SK-N-SH (cell line): ENCODE measurements around the gene PIP5K1B. TPM values are rescaled to one million over a fixed set of nuclear protein-coding genes. Genes with fewer than 3 reads are reported as not detected.

Source experiments
- CTCF ChIA-PET: fragments of 300-600, 350-600 bp; formaldehyde crosslinking; extraction: SDS; loops from one replicate; lab custom pipeline; 2021; lab: Yijun Ruan, JAX
- POLR2A ChIA-PET: fragments of 350-600 bp; sonication (Branson Sonifier 250); formaldehyde crosslinking; extraction: SDS; loops from one replicate; lab custom pipeline; 2020; ENCODE audit warnings: antibody characterized with exemption, inconsistent platforms; lab: Yijun Ruan, JAX
- DNase-seq: peaks from one replicate; pipeline ENCODE4 v3.0.0; 2012
- H2AFZ ChIP-seq: fragments of 200-600 bp; sonication (generic); 2 replicates; pipeline ENCODE4 v1.8.1; 2016; ENCODE audit warnings: antibody characterized with exemption, mild to moderate bottlenecking, low read depth
- H3F3A ChIP-seq: fragments of 200-600 bp; sonication (generic); replicated peaks from 2 replicates; pipeline ENCODE3; 2016; ENCODE audit warnings: antibody characterized with exemption, mild to moderate bottlenecking; ENCODE audit not compliant: insufficient read depth
- H3K27ac ChIP-seq, 2 experiments: fragments of 200-500 bp in 1 of 2; fragments of 200-600 bp in 1 of 2; sonication (Bioruptor generic) in 1 of 2; sonication (generic), shearing (Covaris generic) in 1 of 2; 2 replicates each; pipeline versions ENCODE4 v1.5.1 to v1.6.1; 2014 to 2016; ENCODE audit warnings: low read depth in 2 of 2, inconsistent platforms in 1 of 2, low read length in 1 of 2, mild to moderate bottlenecking in 1 of 2, mixed read lengths in 1 of 2
- H3K27me3 ChIP-seq: fragments of 200-600 bp; sonication (generic), shearing (Covaris generic); 2 replicates; pipeline ENCODE4 v1.6.1; 2016; ENCODE audit warnings: mixed run types; ENCODE audit not compliant: insufficient read depth
- H3K36me3 ChIP-seq, 2 experiments: fragments of 200-500 bp in 1 of 2; fragments of 200-600 bp in 1 of 2; sonication (Bioruptor generic) in 1 of 2; sonication (generic) in 1 of 2; replicated peaks in 1 of 2; 2 replicates each; pipeline versions ENCODE3 to v1.5.1; 2014 to 2016; ENCODE audit warnings: low read length in 1 of 2, mild to moderate bottlenecking in 1 of 2; ENCODE audit not compliant: insufficient read depth in 2 of 2, control insufficient read depth in 1 of 2
- H3K4me1 ChIP-seq, 2 experiments: fragments of 200-500 bp in 1 of 2; fragments of 200-600 bp in 1 of 2; sonication (Bioruptor generic) in 1 of 2; sonication (generic), shearing (Covaris generic) in 1 of 2; 2 replicates each; pipeline versions ENCODE4 v1.5.1 to v1.6.1; 2014 to 2016; ENCODE audit warnings: low read depth in 1 of 2, low read length in 1 of 2, mixed run types in 1 of 2; ENCODE audit not compliant: insufficient read depth in 2 of 2, control insufficient read depth in 1 of 2
- H3K4me2 ChIP-seq: fragments of 200-600 bp; sonication (generic), shearing (Covaris generic); 2 replicates; pipeline ENCODE4 v1.6.1; 2017; ENCODE audit warnings: mixed run types
- H3K4me3 ChIP-seq, 2 experiments: fragments of 200-500 bp in 1 of 2; fragments of 200-600 bp in 1 of 2; sonication (Bioruptor generic) in 1 of 2; sonication (generic), shearing (Covaris generic) in 1 of 2; 2 replicates each; pipeline versions ENCODE4 v1.5.1 to v1.8.1; 2014 to 2016; ENCODE audit warnings: low read depth in 2 of 2, inconsistent platforms in 1 of 2, low read length in 1 of 2, mild to moderate bottlenecking in 1 of 2, mixed read lengths in 1 of 2, moderate library complexity in 1 of 2
- H3K79me2 ChIP-seq: fragments of 200-600 bp; sonication (generic); 2 replicates; pipeline ENCODE4 v1.8.1; 2017; ENCODE audit warnings: mild to moderate bottlenecking; ENCODE audit not compliant: insufficient read depth
- H3K9ac ChIP-seq: fragments of 200-600 bp; sonication (generic); 2 replicates; pipeline ENCODE4 v1.6.1; 2017; ENCODE audit warnings: mixed run types
- H3K9me2 ChIP-seq: fragments of 200-600 bp; sonication (generic); 2 replicates; pipeline ENCODE4 v1.6.1; 2017; ENCODE audit warnings: mixed run types
- H3K9me3 ChIP-seq: fragments of 200-600 bp; sonication (generic); 2 replicates; pipeline ENCODE4 v1.6.1; 2017; ENCODE audit warnings: mixed run types, mild to moderate bottlenecking, moderate library complexity
- H4K20me1 ChIP-seq: fragments of 200-600 bp; sonication (generic); 2 replicates; pipeline ENCODE4 v1.6.1; 2017; ENCODE audit warnings: mild to moderate bottlenecking, mixed run types; ENCODE audit not compliant: insufficient read depth
- ELF1 ChIP-seq: IDR thresholded peaks from 2 replicates; pipeline ENCODE4 v1.4.0; 2012
- EZH2phosphoT487 ChIP-seq: fragments of 200-600 bp; sonication (generic); IDR thresholded peaks from 2 replicates; pipeline ENCODE4 v1.6.1; 2017; ENCODE audit warnings: low read depth, mixed run types, mild to moderate bottlenecking, antibody characterized with exemption, moderate library complexity, borderline replicate concordance
- FOXJ3 ChIP-seq: sonication (generic); formaldehyde crosslinking; IDR thresholded peaks from 2 replicates; pipeline ENCODE4 v1.5.1; 2020; ENCODE audit warnings: mild to moderate bottlenecking, missing genetic modification reagents
- GABPA ChIP-seq: IDR thresholded peaks from 2 replicates; pipeline ENCODE4 v1.4.0; 2012; ENCODE audit warnings: low read depth, mild to moderate bottlenecking
- IRF3 ChIP-seq: fragments of 150-350 bp; IDR thresholded peaks from 2 replicates; pipeline ENCODE4 v1.6.1; 2016; ENCODE audit warnings: mild to moderate bottlenecking, low read depth, low read length
- JUND ChIP-seq: IDR thresholded peaks from 2 replicates; pipeline ENCODE4 v1.4.0; 2012
- MEF2A ChIP-seq: IDR thresholded peaks from 2 replicates; pipeline ENCODE4 v1.4.0; 2012; ENCODE audit warnings: low read depth, borderline replicate concordance
- MXI1 ChIP-seq: IDR thresholded peaks from 2 replicates; pipeline ENCODE4 v1.6.1; 2012; ENCODE audit warnings: mild to moderate bottlenecking, low read depth, low read length, improper control_type of control experiment
- NRF1 ChIP-seq: IDR thresholded peaks from 2 replicates; pipeline ENCODE4 v1.6.1; 2012; ENCODE audit warnings: low read depth, mild to moderate bottlenecking, low read length
- POLR2AphosphoS5 ChIP-seq: IDR thresholded peaks from 2 replicates; pipeline ENCODE4 v1.6.1; 2012; ENCODE audit warnings: low read depth, low read length
- RFX5 ChIP-seq: IDR thresholded peaks from 2 replicates; pipeline ENCODE4 v1.6.1; 2012; ENCODE audit warnings: mild to moderate bottlenecking, improper control_type of control experiment, low read length
- SIN3A ChIP-seq: IDR thresholded peaks from 2 replicates; pipeline ENCODE4 v1.6.1; 2012; ENCODE audit warnings: low read depth, mild to moderate bottlenecking, low read length, moderate library complexity, borderline replicate concordance
- TAF1 ChIP-seq: IDR thresholded peaks from 2 replicates; pipeline ENCODE4 v1.6.1; 2012; ENCODE audit warnings: low read depth, mild to moderate bottlenecking, low read length, moderate library complexity, borderline replicate concordance
- TEAD4 ChIP-seq: IDR thresholded peaks from 2 replicates; pipeline ENCODE4 v1.4.0; 2012; ENCODE audit warnings: mild to moderate bottlenecking, borderline replicate concordance; ENCODE audit not compliant: insufficient read depth
- USF2 ChIP-seq: fragments of 150-350 bp; IDR thresholded peaks from 2 replicates; pipeline ENCODE4 v1.6.1; 2017; ENCODE audit warnings: antibody characterized with exemption, low read length, low read depth, borderline replicate concordance
- ZBTB33 ChIP-seq: IDR thresholded peaks from 2 replicates; pipeline ENCODE4 v1.4.0; 2012; ENCODE audit warnings: low read depth, borderline replicate concordance
- WGBS: methylation state at CpG from one replicate; pipeline ENCODE4 v1.1.6; 2017; ENCODE audit warnings: low lambda C conversion rate; 5-methylcytosine and 5-hydroxymethylcytosine counted together
- polyA plus RNA-seq, 3 experiments: library from polyadenylated mRNA; depleted of rRNA; stranded (reverse); fragments of >200 nt; gene quantifications; 2 replicates each; pipeline ENCODE4 v1.2.3, GENCODE V29; 2012
- TF ChIP-seq, protein P1 (sequence below): IDR thresholded peaks from 2 replicates; pipeline ENCODE4 v1.6.1; 2012; ENCODE audit warnings: mild to moderate bottlenecking, low read depth, low read length, moderate library complexity
- TF ChIP-seq, protein P2 (sequence below): IDR thresholded peaks from 2 replicates; pipeline ENCODE4 v1.4.0; 2012; ENCODE audit warnings: low read depth, borderline replicate concordance

The PIP5K1B gene
- polyA plus RNA-seq, 1 of the 3 experiments (the other 2 are of a cell fraction): not detected

DNA sequence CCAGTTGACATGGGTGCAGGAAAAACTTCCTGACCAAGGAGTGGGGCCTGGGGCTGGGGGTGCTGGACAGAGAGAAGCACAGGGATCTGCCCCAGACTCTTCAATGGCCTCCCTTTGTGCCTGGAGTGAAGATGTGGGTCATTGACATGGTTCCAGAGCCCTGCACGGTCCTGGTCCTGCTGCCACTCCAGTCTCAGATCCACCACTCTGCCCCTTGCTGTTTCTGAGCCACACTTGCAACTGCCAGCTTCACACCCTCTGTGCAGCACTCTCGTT lies 10.1 kb downstream of the PIP5K1B start (continued):
- TF ChIP-seq, protein P1, sequence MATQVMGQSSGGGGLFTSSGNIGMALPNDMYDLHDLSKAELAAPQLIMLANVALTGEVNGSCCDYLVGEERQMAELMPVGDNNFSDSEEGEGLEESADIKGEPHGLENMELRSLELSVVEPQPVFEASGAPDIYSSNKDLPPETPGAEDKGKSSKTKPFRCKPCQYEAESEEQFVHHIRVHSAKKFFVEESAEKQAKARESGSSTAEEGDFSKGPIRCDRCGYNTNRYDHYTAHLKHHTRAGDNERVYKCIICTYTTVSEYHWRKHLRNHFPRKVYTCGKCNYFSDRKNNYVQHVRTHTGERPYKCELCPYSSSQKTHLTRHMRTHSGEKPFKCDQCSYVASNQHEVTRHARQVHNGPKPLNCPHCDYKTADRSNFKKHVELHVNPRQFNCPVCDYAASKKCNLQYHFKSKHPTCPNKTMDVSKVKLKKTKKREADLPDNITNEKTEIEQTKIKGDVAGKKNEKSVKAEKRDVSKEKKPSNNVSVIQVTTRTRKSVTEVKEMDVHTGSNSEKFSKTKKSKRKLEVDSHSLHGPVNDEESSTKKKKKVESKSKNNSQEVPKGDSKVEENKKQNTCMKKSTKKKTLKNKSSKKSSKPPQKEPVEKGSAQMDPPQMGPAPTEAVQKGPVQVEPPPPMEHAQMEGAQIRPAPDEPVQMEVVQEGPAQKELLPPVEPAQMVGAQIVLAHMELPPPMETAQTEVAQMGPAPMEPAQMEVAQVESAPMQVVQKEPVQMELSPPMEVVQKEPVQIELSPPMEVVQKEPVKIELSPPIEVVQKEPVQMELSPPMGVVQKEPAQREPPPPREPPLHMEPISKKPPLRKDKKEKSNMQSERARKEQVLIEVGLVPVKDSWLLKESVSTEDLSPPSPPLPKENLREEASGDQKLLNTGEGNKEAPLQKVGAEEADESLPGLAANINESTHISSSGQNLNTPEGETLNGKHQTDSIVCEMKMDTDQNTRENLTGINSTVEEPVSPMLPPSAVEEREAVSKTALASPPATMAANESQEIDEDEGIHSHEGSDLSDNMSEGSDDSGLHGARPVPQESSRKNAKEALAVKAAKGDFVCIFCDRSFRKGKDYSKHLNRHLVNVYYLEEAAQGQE: no peak
- no peak for TF ChIP-seq TAF1
- no peak for TF ChIP-seq POLR2AphosphoS5
- no peak for TF ChIP-seq NRF1
- TF ChIP-seq IRF3: no peak

- H3K4me1 ChIP-seq: no peaks in the 10 kb centered on the region
- no peak overlapping the region for H3K27ac ChIP-seq
- CTCF ChIA-PET: no interaction called here
- POLR2A ChIA-PET: no interaction called here
- no peak overlapping the region for H3K9ac ChIP-seq
- DNase-seq: no peak
- TF ChIP-seq ELF1: no peak
- no peak for TF ChIP-seq MXI1
- TF ChIP-seq, protein P2, sequence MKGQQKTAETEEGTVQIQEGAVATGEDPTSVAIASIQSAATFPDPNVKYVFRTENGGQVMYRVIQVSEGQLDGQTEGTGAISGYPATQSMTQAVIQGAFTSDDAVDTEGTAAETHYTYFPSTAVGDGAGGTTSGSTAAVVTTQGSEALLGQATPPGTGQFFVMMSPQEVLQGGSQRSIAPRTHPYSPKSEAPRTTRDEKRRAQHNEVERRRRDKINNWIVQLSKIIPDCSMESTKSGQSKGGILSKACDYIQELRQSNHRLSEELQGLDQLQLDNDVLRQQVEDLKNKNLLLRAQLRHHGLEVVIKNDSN: no peak
- no peak for TF ChIP-seq ZBTB33
- no peak for TF ChIP-seq USF2
- no peak for TF ChIP-seq RFX5
- TF ChIP-seq TEAD4: no peak
- TF ChIP-seq NRF1: no peak
- TF ChIP-seq GABPA: no peak
- no peak for TF ChIP-seq MEF2A
- TF ChIP-seq EZH2phosphoT487: no peak
- TF ChIP-seq FOXJ3 (CRISPR knock-in tag): no peak
- no peak for TF ChIP-seq JUND
- no peak for TF ChIP-seq SIN3A
- TF ChIP-seq, all 33 proteins: peak for 0
- 0 out of 2 replicates have a peak, but pooled peaks cover 6% of the 10 kb centered on the region for H3K27me3 ChIP-seq
- no peaks in the 10 kb centered on the region for H3K9me2 ChIP-seq
- H3K36me3 ChIP-seq: no peaks in the 10 kb centered on the region
- H3F3A ChIP-seq: no peaks in the 10 kb centered on the region
- H3K9me3 ChIP-seq: no peaks in the 10 kb centered on the region
- H2AFZ ChIP-seq: no peak overlapping the region
- no peak overlapping the region for H3K4me2 ChIP-seq
- H3K4me3 ChIP-seq: no peak overlapping the region
- WGBS: 5% methylated on average over 2 of the region's 2 CpGs
- no peaks in the 10 kb centered on the region for H3K79me2 ChIP-seq
- no peaks in the 10 kb centered on the region for H4K20me1 ChIP-seq
Measured at GRCh38 chr9:68717552-68718443, 12.8 kb downstream of the PIP5K1B start.
